BJ (cell line): ENCODE measurements around the gene YAE1. TPM values are rescaled to one million over a fixed set of nuclear protein-coding genes. Genes with fewer than 3 reads are reported as not detected.

ENCODE experiments used
- CTCF ChIA-PET: fragments of 350-600 bp; formaldehyde crosslinking; extraction: SDS; loops from one replicate; lab custom pipeline; 2021; ENCODE audit warnings: antibody characterized with exemption, inconsistent platforms; lab: Yijun Ruan, JAX
- POLR2A ChIA-PET: fragments of 300-600 bp; sonication (Branson Sonifier 250); formaldehyde crosslinking; extraction: SDS; loops from one replicate; lab custom pipeline; 2021; ENCODE audit warnings: antibody characterized with exemption; lab: Charles Lee
- DNase-seq: peaks from one replicate; pipeline ENCODE4 v3.0.0-alpha.2; 2011; ENCODE audit warnings: low read depth
- H3K27me3 ChIP-seq: 2 replicates; pipeline ENCODE4 v1.6.0; 2011; ENCODE audit warnings: low read length; ENCODE audit not compliant: control insufficient read depth, insufficient read depth
- H3K36me3 ChIP-seq: 2 replicates; pipeline ENCODE4 v1.5.1; 2011; ENCODE audit warnings: low read length; ENCODE audit not compliant: control insufficient read depth, insufficient read depth
- H3K4me3 ChIP-seq: 2 replicates; pipeline ENCODE4 v1.5.1; 2011; ENCODE audit warnings: low read depth, mild to moderate bottlenecking, control low read depth, low read length
- polyA plus RNA-seq: library from polyadenylated mRNA; depleted of rRNA; stranded (reverse); fragments of >200 nt; gene quantifications from 2 replicates; pipeline ENCODE4 v1.2.3, GENCODE V29; 2011
- TF ChIP-seq, protein P1 (sequence below): IDR thresholded peaks from 2 replicates; pipeline ENCODE4 v1.5.1; 2011; ENCODE audit warnings: low read depth, mild to moderate bottlenecking, control low read depth, inconsistent platforms, low read length, moderate library complexity; ENCODE audit not compliant: insufficient read depth

Gene YAE1
- polyA plus RNA-seq, 1 experiment: 17.0 TPM

DNA sequence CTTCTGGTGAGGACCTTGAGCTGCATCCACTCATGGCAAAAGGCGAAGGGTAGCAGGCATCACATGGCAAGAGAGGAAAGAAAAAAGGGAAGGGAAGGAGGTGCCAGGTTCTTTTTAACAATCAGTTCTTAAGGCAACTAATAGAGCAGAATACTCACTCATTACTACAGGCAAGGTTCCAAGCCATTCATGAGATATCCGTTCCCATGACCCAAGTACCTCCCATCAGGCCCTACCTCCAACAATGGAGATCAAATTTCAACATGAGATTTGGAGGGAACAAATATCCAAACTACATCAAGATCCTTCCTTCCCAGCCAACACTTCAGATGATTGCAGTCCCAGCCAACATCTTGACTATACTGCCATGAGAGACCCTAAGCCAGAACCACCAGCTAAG, 38.9 kb upstream of the YAE1 start:
- CTCF ChIA-PET: no interaction called here
- TF ChIP-seq, protein P1, sequence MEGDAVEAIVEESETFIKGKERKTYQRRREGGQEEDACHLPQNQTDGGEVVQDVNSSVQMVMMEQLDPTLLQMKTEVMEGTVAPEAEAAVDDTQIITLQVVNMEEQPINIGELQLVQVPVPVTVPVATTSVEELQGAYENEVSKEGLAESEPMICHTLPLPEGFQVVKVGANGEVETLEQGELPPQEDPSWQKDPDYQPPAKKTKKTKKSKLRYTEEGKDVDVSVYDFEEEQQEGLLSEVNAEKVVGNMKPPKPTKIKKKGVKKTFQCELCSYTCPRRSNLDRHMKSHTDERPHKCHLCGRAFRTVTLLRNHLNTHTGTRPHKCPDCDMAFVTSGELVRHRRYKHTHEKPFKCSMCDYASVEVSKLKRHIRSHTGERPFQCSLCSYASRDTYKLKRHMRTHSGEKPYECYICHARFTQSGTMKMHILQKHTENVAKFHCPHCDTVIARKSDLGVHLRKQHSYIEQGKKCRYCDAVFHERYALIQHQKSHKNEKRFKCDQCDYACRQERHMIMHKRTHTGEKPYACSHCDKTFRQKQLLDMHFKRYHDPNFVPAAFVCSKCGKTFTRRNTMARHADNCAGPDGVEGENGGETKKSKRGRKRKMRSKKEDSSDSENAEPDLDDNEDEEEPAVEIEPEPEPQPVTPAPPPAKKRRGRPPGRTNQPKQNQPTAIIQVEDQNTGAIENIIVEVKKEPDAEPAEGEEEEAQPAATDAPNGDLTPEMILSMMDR: no peak
- peaks cover 3% of the 10 kb centered on the region; the same call in 1 of the 2 replicates for H3K27me3 ChIP-seq
- no peaks in the 10 kb centered on the region for H3K36me3 ChIP-seq
- POLR2A ChIA-PET: no interaction called here
- no peak for DNase-seq
- no peak overlapping the region for H3K4me3 ChIP-seq

DNA sequence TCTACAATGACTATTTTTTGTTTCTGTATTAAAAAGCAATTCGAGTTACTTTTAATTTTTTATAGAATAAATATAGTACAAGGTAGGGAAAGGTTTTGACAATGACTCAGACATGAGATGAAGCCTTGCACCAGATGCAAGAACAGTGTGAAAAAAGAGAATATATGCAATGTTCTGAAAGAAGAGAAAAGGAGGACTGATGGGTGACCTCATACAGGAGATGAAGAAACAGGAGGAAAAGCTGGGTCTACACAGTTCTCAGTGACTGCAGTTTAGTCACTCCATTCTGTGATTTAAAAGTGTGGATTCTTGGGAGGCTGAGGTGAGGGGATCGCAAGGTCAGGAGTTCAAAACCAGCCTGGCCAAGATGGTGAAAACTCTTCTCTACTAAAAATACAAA, 38.3 kb upstream of the YAE1 start:
- Histone ChIP-seq H3K36me3 (no peaks in the 10 kb centered on the region), H3K4me3 (no peak overlapping the region), H3K27me3 (peaks cover 3% of the 10 kb centered on the region; the same call in 1 of the 2 replicates)
- ChIA-PET POLR2A (no interaction called here), CTCF (no interaction called here)
- no peak for DNase-seq
- TF ChIP-seq, protein P1: no peak

DNA sequence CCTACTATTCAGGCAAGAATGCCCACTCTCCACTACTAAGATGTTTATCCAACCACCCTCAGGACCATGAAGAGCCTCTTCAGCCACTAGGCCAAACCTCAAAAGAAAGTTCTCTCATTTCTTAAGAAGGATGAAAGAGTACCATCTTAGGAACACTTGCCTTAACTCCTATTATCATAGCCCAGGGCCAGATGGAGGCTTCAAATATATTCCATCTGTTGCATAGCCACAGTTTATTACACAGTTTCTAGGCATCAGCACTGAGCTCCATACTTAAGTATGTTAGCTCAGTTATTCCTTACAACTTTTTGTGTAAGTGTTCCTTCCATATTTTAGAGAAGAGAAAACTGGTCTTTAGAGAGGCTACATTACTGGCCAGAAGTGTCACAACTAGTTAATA, 37.4 kb upstream of the YAE1 start:
- no peak overlapping the region for H3K4me3 ChIP-seq
- no peaks in the 10 kb centered on the region for H3K36me3 ChIP-seq
- peaks cover 3% of the 10 kb centered on the region; the same call in 1 of the 2 replicates for H3K27me3 ChIP-seq
- TF ChIP-seq, protein P1: no peak
- ChIA-PET CTCF (interaction anchor here (0.6 to 1.5 kb wide), 3 partner anchors 9 to 204 kb away, joined by 3 to 6 read pairs (median 3); no protein-coding TSS in a partner anchor), POLR2A (no interaction called here)
- DNase-seq: no peak

DNA sequence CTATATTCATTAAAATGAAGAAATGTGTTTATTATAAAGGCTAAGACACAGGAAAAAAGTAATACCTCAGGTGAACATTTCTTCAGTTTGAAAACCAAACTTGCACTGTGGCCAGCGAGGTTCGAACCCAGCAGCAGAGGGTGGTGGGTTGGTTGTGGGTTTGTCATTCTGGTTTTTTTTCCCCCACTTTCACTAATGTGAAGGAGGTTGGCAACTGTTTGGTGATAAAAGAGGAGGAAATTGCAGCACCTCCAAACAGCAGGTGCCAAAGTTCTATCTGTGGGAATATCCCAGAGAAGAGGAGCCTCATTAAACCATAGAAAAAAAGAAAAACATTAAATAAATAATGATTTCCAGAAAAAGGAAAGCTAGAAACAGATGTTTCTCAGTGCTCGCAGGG, 36.6 kb upstream of the YAE1 start:
- H3K4me3 ChIP-seq: no peak overlapping the region
- CTCF ChIA-PET: interaction anchor here (1.1 to 1.5 kb wide), 2 partner anchors 9 to 11 kb away, joined by 3 to 6 read pairs; no protein-coding TSS in a partner anchor

DNA sequence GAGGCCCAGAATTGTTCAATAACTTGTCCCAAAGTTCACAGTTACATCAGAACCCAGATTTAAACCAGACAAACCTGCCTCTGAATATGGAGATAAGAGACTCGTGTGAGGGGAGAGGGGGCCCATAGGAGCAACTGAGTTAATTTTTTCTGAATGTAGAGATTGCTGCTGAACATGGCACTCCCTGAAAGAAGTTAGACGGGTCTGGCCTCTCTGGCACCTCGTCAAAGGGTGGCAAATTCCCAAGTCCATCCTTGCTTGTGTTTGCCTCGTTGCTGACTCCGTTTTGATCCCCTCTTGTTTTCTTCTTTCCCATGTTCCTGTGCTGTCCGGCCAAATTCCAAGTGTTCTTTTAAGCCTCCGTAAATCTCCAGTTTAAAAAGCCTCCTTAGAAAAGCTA, 35.2 kb upstream of the YAE1 start:
- TF ChIP-seq, protein P1: no peak

More for the DNA sequence above, 36.6 kb upstream of the YAE1 start:
- DNase-seq: no peak
- TF ChIP-seq, protein P1: no peak
- Histone ChIP-seq H3K36me3 (no peaks in the 10 kb centered on the region), H3K27me3 (peaks cover 3% of the 10 kb centered on the region; the same call in 1 of the 2 replicates)
- POLR2A ChIA-PET: no interaction called here

More for the DNA sequence above, 35.2 kb upstream of the YAE1 start:
- POLR2A ChIA-PET: no interaction called here
- no peak for DNase-seq
- Histone ChIP-seq H3K27me3 (peaks cover 3% of the 10 kb centered on the region; the same call in 1 of the 2 replicates), H3K36me3 (no peaks in the 10 kb centered on the region), H3K4me3 (no peak overlapping the region)
- CTCF ChIA-PET: no interaction called here
